H9 (cell line): ENCODE results near the gene TEX2. TPM values are rescaled to one million over a fixed set of nuclear protein-coding genes. Genes with fewer than 3 reads are reported as not detected.

ENCODE experiments used
- DNase-seq: peaks from one replicate; pipeline ENCODE4 v3.0.0-alpha.2; 2017
- H2AFZ ChIP-seq: one replicate; pipeline ENCODE4 v1.6.1; 2013; ENCODE audit warnings: mild to moderate bottlenecking, low read length, control low read depth, moderate library complexity
- H2AK5ac ChIP-seq: 2 replicates; pipeline ENCODE4 v1.6.1; 2013; ENCODE audit warnings: low read length, control low read depth, mixed read lengths; ENCODE audit not compliant: insufficient read length
- H2BK120ac ChIP-seq: one replicate; pipeline ENCODE4 v1.6.1; 2013; ENCODE audit warnings: low read depth, mild to moderate bottlenecking, low read length, control low read depth, inconsistent platforms; ENCODE audit not compliant: poor library complexity, severe bottlenecking
- H2BK12ac ChIP-seq: 2 replicates; pipeline ENCODE4 v1.6.1; 2013; ENCODE audit warnings: low read length, control low read depth, mixed read lengths, low read depth; ENCODE audit not compliant: insufficient read length
- H2BK15ac ChIP-seq: 2 replicates; pipeline ENCODE4 v1.6.1; 2013; ENCODE audit warnings: low read depth, low read length, control low read depth
- H2BK20ac ChIP-seq: one replicate; pipeline ENCODE4 v1.6.1; 2013; ENCODE audit warnings: low read depth, mild to moderate bottlenecking, low read length, control low read depth, inconsistent platforms; ENCODE audit not compliant: poor library complexity, severe bottlenecking
- H2BK5ac ChIP-seq: 2 replicates; pipeline ENCODE4 v1.6.1; 2013; ENCODE audit warnings: low read length, control low read depth, mixed read lengths; ENCODE audit not compliant: insufficient read length
- H3K14ac ChIP-seq: 2 replicates; pipeline ENCODE4 v1.6.1; 2013; ENCODE audit warnings: low read length, control low read depth; ENCODE audit not compliant: insufficient read depth
- H3K18ac ChIP-seq: 2 replicates; pipeline ENCODE4 v1.6.1; 2013; ENCODE audit warnings: low read depth, mild to moderate bottlenecking, mixed read lengths, low read length, control low read depth; ENCODE audit not compliant: insufficient read length
- H3K23ac ChIP-seq: 2 replicates; pipeline ENCODE4 v1.6.1; 2013; ENCODE audit warnings: low read length, control low read depth, mixed read lengths, low read depth; ENCODE audit not compliant: insufficient read length
- H3K23me2 ChIP-seq: 2 replicates; pipeline ENCODE4 v1.6.1; 2013; ENCODE audit warnings: low read depth, mild to moderate bottlenecking, mixed read lengths, low read length, control low read depth; ENCODE audit not compliant: insufficient read length, poor library complexity, severe bottlenecking
- H3K27ac ChIP-seq: 2 replicates; pipeline ENCODE4 v1.5.1; 2013; ENCODE audit warnings: low read length, control low read depth, mixed read lengths, low read depth; ENCODE audit not compliant: insufficient read length
- H3K27me3 ChIP-seq: 2 replicates; pipeline ENCODE4 v1.6.1; 2013; ENCODE audit warnings: low read length, control low read depth, inconsistent platforms; ENCODE audit not compliant: insufficient read depth
- H3K4ac ChIP-seq: 2 replicates; pipeline ENCODE4 v1.6.1; 2013; ENCODE audit warnings: low read depth, mild to moderate bottlenecking, control low read depth, inconsistent platforms, low read length, moderate library complexity
- H3K4me1 ChIP-seq: 2 replicates; pipeline ENCODE4 v1.6.1; 2013; ENCODE audit warnings: low read length, control low read depth, inconsistent platforms; ENCODE audit not compliant: insufficient read depth
- H3K4me2 ChIP-seq: 2 replicates; pipeline ENCODE4 v1.6.1; 2013; ENCODE audit warnings: low read length, control low read depth, mixed read lengths; ENCODE audit not compliant: insufficient read length, insufficient read depth
- H3K56ac ChIP-seq: 2 replicates; pipeline ENCODE4 v1.6.1; 2013; ENCODE audit warnings: low read depth, mild to moderate bottlenecking, mixed read lengths, low read length, control low read depth; ENCODE audit not compliant: insufficient read length
- H3K79me1 ChIP-seq: 2 replicates; pipeline ENCODE4 v1.6.1; 2013; ENCODE audit warnings: low read depth, mild to moderate bottlenecking, moderate library complexity, low read length, control low read depth, inconsistent platforms; ENCODE audit not compliant: insufficient read depth, poor library complexity, severe bottlenecking
- H3K79me2 ChIP-seq: 2 replicates; pipeline ENCODE4 v1.6.1; 2013; ENCODE audit warnings: low read length, control low read depth, inconsistent platforms; ENCODE audit not compliant: insufficient read depth
- H3K9ac ChIP-seq: 2 replicates; pipeline ENCODE4 v1.6.1; 2013; ENCODE audit warnings: low read length, control low read depth, mixed read lengths; ENCODE audit not compliant: insufficient read length; ENCODE audit errors: extremely low read depth
- H3K9me3 ChIP-seq: one replicate; pipeline ENCODE4 v1.6.1; 2013; ENCODE audit warnings: low read depth, low read length, inconsistent platforms; ENCODE audit not compliant: control insufficient read depth
- H3T11ph ChIP-seq: one replicate; pipeline ENCODE4 v1.6.1; 2013; ENCODE audit warnings: mild to moderate bottlenecking, low read length, control low read depth, inconsistent platforms
- H4K20me1 ChIP-seq: one replicate; pipeline ENCODE4 v1.6.1; 2013; ENCODE audit not compliant: control insufficient read depth, insufficient read length, insufficient read depth
- H4K5ac ChIP-seq: 2 replicates; pipeline ENCODE4 v1.6.1; 2013; ENCODE audit warnings: low read depth, mild to moderate bottlenecking, mixed read lengths, low read length, control low read depth; ENCODE audit not compliant: insufficient read length
- H4K8ac ChIP-seq: replicated peaks from 2 replicates; pipeline ENCODE4 v1.6.1; 2013; ENCODE audit warnings: low read length, control low read depth, mixed read lengths, low read depth; ENCODE audit not compliant: insufficient read length
- H4K91ac ChIP-seq: 2 replicates; pipeline ENCODE4 v1.6.1; 2013; ENCODE audit warnings: low read depth, mild to moderate bottlenecking, moderate library complexity, mixed read lengths, low read length, control low read depth; ENCODE audit not compliant: insufficient read length
- H3K27ac Mint-ChIP-seq, 3 experiments: 2 replicates in 2 of 3; 3 replicates in 1 of 3; pipeline ENCODE4 v1.8.0; 2020 to 2021; ENCODE audit warnings: mixed read lengths in 3 of 3, mild to moderate bottlenecking in 1 of 3, moderate library complexity in 1 of 3
- H3K27me3 Mint-ChIP-seq: 2 replicates; pipeline ENCODE4 v1.8.0; 2021; ENCODE audit warnings: low read depth, mild to moderate bottlenecking, moderate library complexity, mixed read lengths
- H3K36me3 Mint-ChIP-seq, 3 experiments: 2 replicates in 2 of 3; 3 replicates in 1 of 3; pipeline ENCODE4 v1.8.0; 2020 to 2021; ENCODE audit warnings: low read depth in 3 of 3, mixed read lengths in 3 of 3; ENCODE audit not compliant: insufficient read depth in 1 of 3
- H3K4me1 Mint-ChIP-seq, 2 experiments: 2 replicates each; pipeline ENCODE4 v1.8.0; 2020; ENCODE audit warnings: mixed read lengths in 2 of 2
- H3K4me3 Mint-ChIP-seq, 2 experiments: 2 replicates in 1 of 2; 3 replicates in 1 of 2; pipeline ENCODE4 v1.8.0; 2020 to 2021; ENCODE audit warnings: mild to moderate bottlenecking in 2 of 2, mixed read lengths in 2 of 2, moderate library complexity in 1 of 2
- H3K9me3 Mint-ChIP-seq, 2 experiments: 2 replicates in 1 of 2; 3 replicates in 1 of 2; pipeline ENCODE4 v1.8.0; 2020; ENCODE audit warnings: mild to moderate bottlenecking in 2 of 2, mixed read lengths in 2 of 2, moderate library complexity in 1 of 2
- WGBS: extraction: QIAGEN DNeasy Blood & Tissue Kit; methylation state at CpG from one replicate; pipeline ENCODE4 v1.1.7; 2013; ENCODE audit warnings: missing lambda C conversion rate, low lambda C conversion rate, mixed read lengths; ENCODE audit not compliant: insufficient read length; ENCODE audit errors: extremely low coverage; 5-methylcytosine and 5-hydroxymethylcytosine counted together
- total RNA-seq: library from RNA; stranded (reverse); gene quantifications from 2 replicates; pipeline ENCODE4 v1.2.1, GENCODE V29; 2021
- TF ChIP-seq, protein P1 (sequence below): fragments of 200-600 bp; sonication (generic); conservative IDR thresholded peaks from 3 replicates; pipeline ENCODE4 v1.8.0; 2021; ENCODE audit warnings: antibody characterized with exemption, mild to moderate bottlenecking

TEX2 gene
- total RNA-seq, 1 experiment from 2014 or later: 12.2 TPM

DNA sequence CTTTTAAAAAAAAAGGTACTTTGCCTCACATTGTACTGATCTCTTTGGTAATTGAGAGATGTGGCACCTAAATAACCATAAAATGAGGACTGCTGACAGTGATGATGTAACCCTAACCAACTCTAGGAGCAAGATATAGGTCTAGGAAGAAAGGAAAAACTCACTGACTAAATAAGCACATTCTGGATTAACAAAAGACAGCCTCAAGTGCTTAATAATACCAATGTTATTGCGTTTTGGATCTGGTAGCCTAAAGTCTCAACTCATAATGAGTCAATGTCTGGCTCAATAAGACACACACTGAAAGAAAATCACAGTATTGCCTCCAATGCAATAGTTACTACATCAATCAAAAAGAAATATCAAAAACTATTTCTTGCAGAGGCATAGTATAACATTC, 136.1 kb downstream of the TEX2 start:
- Histone ChIP-seq H3K79me2 (no peaks in the 10 kb centered on the region), H3K4me2 (no peak overlapping the region), H2BK12ac (no peak overlapping the region), H3K14ac (no peak overlapping the region), H3K27ac (no peak overlapping the region), H3K9ac (no peak overlapping the region), H2BK5ac (no peak overlapping the region), H3K56ac (no peak overlapping the region), H2BK120ac (no peak overlapping the region), H4K91ac (no peak overlapping the region), H2BK15ac (no peak overlapping the region), H2BK20ac (no peak overlapping the region), H3K4ac (no peak overlapping the region), H3K4me1 (0 out of 2 replicates have a peak, but pooled peaks cover 3% of the 10 kb centered on the region), H2AFZ (no peak overlapping the region), H3K9me3 (no peaks in the 10 kb centered on the region), H3K23ac (no peak overlapping the region), H4K5ac (no peak overlapping the region), H3K23me2 (no peaks in the 10 kb centered on the region), H4K8ac (no peak overlapping the region), H3T11ph (no peak overlapping the region), H3K18ac (no peak overlapping the region), H3K27me3 (no peaks in the 10 kb centered on the region; the same call in 1 of the 2 replicates), H2AK5ac (no peak overlapping the region), H3K79me1 (no peaks in the 10 kb centered on the region), H4K20me1 (no peaks in the 10 kb centered on the region)
- TF ChIP-seq, protein P1, sequence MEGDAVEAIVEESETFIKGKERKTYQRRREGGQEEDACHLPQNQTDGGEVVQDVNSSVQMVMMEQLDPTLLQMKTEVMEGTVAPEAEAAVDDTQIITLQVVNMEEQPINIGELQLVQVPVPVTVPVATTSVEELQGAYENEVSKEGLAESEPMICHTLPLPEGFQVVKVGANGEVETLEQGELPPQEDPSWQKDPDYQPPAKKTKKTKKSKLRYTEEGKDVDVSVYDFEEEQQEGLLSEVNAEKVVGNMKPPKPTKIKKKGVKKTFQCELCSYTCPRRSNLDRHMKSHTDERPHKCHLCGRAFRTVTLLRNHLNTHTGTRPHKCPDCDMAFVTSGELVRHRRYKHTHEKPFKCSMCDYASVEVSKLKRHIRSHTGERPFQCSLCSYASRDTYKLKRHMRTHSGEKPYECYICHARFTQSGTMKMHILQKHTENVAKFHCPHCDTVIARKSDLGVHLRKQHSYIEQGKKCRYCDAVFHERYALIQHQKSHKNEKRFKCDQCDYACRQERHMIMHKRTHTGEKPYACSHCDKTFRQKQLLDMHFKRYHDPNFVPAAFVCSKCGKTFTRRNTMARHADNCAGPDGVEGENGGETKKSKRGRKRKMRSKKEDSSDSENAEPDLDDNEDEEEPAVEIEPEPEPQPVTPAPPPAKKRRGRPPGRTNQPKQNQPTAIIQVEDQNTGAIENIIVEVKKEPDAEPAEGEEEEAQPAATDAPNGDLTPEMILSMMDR: no peak
- DNase-seq: no peak
- H3K9me3 Mint-ChIP-seq: no peaks in the 10 kb centered on the region
- H3K36me3 Mint-ChIP-seq: no peaks in the 10 kb centered on the region
- H3K4me1 Mint-ChIP-seq: peaks cover 8 to 10% of the 10 kb centered on the region in 2 experiments
- H3K27me3 Mint-ChIP-seq: peaks cover 30% of the 10 kb centered on the region
- no CpG with 5 or more reads among the region's 1 CpG for WGBS
- no peak overlapping the region for H3K4me3 Mint-ChIP-seq
- H3K27ac Mint-ChIP-seq: no peak overlapping the region
